Measurements from ENCODE around the gene VPS37B.
A peak's percentile ranks its signal among the peaks of the same experiment; 100 is the strongest.
"Not testable (repeated sequence)": the region's sequence is repeated elsewhere in the genome, so short reads cannot be mapped to it uniquely, and the experiment has no call there.

The VPS37B gene

GRCh38 chr12:122921917-122922316 is 26.0 kb upstream of the VPS37B start:
- TF ChIP-seq CTCF (IDR thresholded peaks at IDR 0.05; ENCODE audit: low read depth, low read length), result no peak
- no peak for DNase-seq (ENCODE audit: extremely low read depth, low read depth)

GRCh38 chr12:122920687-122921086 is 24.8 kb upstream of the VPS37B start:
- no peak for TF ChIP-seq CTCF (IDR thresholded peaks at IDR 0.05; ENCODE audit: low read depth, low read length)
- no peak for DNase-seq (ENCODE audit: extremely low read depth, low read depth)

GRCh38 chr12:122918827-122919226 is 22.9 kb upstream of the VPS37B start:
- DNase-seq (ENCODE audit: extremely low read depth, low read depth), result no peak
- no peak for TF ChIP-seq CTCF (IDR thresholded peaks at IDR 0.05; ENCODE audit: low read depth, low read length)

- DNase-seq (ENCODE audit: extremely low read depth, low read depth), result peak; percentile 36
- no peak for TF ChIP-seq CTCF (IDR thresholded peaks at IDR 0.05; ENCODE audit: low read depth, low read length)
Observed at GRCh38 chr12:122917507-122918121, 21.7 kb upstream of the VPS37B start.

- DNase-seq (ENCODE audit: extremely low read depth, low read depth), result no peak
- no peak for TF ChIP-seq CTCF (IDR thresholded peaks at IDR 0.05; ENCODE audit: low read depth, low read length)
Observed at GRCh38 chr12:122909442-122910288, 13.7 kb upstream of the VPS37B start.

- DNase-seq (ENCODE audit: extremely low read depth, low read depth), result no peak
- TF ChIP-seq CTCF (IDR thresholded peaks at IDR 0.05; ENCODE audit: low read depth, low read length), result no peak
Observed at GRCh38 chr12:122908915-122909314, 13.0 kb upstream of the VPS37B start.

GRCh38 chr12:122905258-122905657 is 9.3 kb upstream of the VPS37B start:
- not testable (repeated sequence) for DNase-seq (ENCODE audit: extremely low read depth, low read depth)

Data from AG09319 (cell line).